ENCODE measurements around the gene THOC6. TPM values are rescaled to one million over a fixed set of nuclear protein-coding genes. Genes with fewer than 3 reads are reported as not detected.

The THOC6 gene
- 15.7 TPM for total RNA-seq

DNA sequence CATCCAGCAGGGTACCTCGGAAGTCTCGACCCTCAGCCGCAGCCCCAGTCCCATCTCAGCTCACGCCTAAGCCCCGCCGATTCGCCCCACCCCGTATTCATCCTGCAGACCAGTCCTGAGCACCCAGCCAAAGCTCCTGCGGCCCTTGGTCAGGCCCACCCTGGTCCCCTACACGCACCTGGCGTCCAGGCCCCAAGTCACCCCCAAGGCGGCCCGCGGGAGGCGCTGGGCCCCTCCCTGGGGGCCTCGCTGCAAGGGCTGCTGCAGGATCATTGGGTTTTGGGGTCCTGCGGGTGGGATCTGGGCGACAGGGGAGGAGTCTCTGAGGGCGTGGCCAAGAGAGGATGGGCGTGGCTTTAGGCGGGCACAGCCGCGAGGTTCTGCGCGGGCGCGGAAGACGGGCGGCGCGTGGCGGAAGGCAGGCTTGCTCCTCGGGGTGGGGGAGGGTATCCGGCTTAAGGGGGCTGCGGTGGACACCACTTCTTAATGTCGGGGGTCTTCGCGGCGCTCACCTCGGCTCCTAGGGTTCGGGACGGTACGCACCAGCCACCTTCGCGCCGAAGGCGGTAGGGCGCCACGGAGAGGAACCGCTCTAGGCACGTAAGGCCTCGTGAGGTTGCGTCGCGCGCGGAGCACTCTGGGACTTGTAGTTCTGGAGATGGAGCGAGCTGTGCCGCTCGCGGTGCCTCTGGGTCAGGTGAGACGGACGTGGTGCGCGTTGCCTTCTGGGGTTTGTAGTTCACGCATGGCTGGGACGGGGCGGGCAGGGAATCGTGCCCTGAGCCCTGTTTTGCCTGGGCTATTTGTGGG lies at the start of gene THOC6, which contains the start of gene HCFC1R1:
TSS of gene THOC6 (plus strand) at position 367 of the 810 bp plus-strand sequence. CDS start at position 659, 292 bp downstream.
TSS of gene HCFC1R1 (minus strand) at position 274 of the 810 bp plus-strand sequence. CDS start at position 273, 1 bp downstream.
- H3K4me3 ChIP-seq (ENCODE audit: low read length in 3 of 3), result peak within 1 kb of the TSS; percentile 85 to 96 (median 92)
- peaks cover 3 to 4% (median 4%) of the 10 kb centered on the region in 3 donors for H3K27me3 ChIP-seq (ENCODE audit: control insufficient read depth in 3 of 3, insufficient read depth in 3 of 3, low read length in 3 of 3)
- peak within 1 kb of the TSS; percentile 85 to 95 (median 89) for H3K9ac ChIP-seq (ENCODE audit: low read depth in 1 of 3, low read length in 3 of 3)
- H3K9me3 ChIP-seq (ENCODE audit: control insufficient read depth in 3 of 3, low read length in 3 of 3), result no peaks in the 10 kb centered on the region
- peak within 1 kb of the TSS; percentile 97 for H3K27ac ChIP-seq (ENCODE audit: low read depth, low read length)
- peaks cover 14 to 23% (median 19%) of the 10 kb centered on the region in 3 donors for H3K36me3 ChIP-seq (ENCODE audit: control insufficient read depth in 3 of 3, insufficient read depth in 3 of 3, low read length in 3 of 3)
- H3K4me1 ChIP-seq (ENCODE audit: control insufficient read depth in 3 of 3, insufficient read depth in 3 of 3, low read length in 3 of 3), result peaks cover 36 to 48% (median 38%) of the 10 kb centered on the region in 3 donors

DNA sequence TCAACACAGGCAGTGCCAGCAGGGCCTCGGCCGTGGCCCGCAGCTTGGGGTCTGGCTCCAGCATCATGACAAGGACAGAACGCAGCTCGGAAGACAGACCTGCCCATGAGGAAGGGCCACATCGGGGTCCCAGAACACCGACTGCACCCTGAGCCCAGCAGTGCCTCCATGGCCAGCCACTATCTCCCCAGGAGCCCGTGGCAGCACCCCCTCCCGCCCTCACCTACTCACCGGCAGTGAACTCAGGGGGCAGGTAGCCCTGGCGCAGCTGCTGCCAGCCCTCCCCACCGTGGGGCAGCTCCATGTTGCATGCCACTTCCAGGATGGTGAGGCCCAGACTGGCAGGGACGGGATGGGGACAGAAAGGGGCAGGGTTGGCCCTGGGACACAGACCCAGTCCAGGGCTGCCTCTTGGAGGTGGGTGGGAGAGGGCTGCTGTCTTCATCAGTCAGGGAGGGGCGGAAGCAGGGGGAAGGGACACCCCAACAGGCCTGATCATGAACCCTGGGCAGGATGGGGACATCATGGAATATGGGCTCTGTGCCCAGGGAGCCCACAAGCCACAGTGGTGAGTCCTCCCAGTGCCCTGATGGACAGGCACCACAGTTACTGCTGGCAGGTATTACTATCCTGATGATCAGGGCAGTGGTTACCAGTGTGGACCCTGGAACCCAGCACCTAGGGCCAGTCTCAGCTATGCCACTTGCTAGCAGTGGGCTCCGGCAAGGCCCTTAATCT lies 49.3 kb upstream of the THOC6 start:
- H3K27ac ChIP-seq (ENCODE audit: low read depth, low read length), result no peak overlapping the region
- no peak overlapping the region for H3K9ac ChIP-seq (ENCODE audit: low read depth in 1 of 3, low read length in 3 of 3)
- no peaks in the 10 kb centered on the region for H3K9me3 ChIP-seq (ENCODE audit: control insufficient read depth in 3 of 3, low read length in 3 of 3)
- peaks cover 2 to 6% (median 3%) of the 10 kb centered on the region in 3 donors for H3K27me3 ChIP-seq (ENCODE audit: control insufficient read depth in 3 of 3, insufficient read depth in 3 of 3, low read length in 3 of 3)
- no peak overlapping the region for H3K4me3 ChIP-seq (ENCODE audit: low read length in 3 of 3)
- H3K36me3 ChIP-seq (ENCODE audit: control insufficient read depth in 3 of 3, insufficient read depth in 3 of 3, low read length in 3 of 3), result peaks cover 0 to 7% (median 4%) of the 10 kb centered on the region in 3 donors
- peaks cover 15 to 39% (median 28%) of the 10 kb centered on the region in 3 donors for H3K4me1 ChIP-seq (ENCODE audit: control insufficient read depth in 3 of 3, insufficient read depth in 3 of 3, low read length in 3 of 3)

- peaks cover 14 to 38% (median 26%) of the 10 kb centered on the region in 3 donors for H3K4me1 ChIP-seq (ENCODE audit: control insufficient read depth in 3 of 3, insufficient read depth in 3 of 3, low read length in 3 of 3)
- no peak overlapping the region for H3K9ac ChIP-seq (ENCODE audit: low read depth in 1 of 3, low read length in 3 of 3)
- H3K27me3 ChIP-seq (ENCODE audit: control insufficient read depth in 3 of 3, insufficient read depth in 3 of 3, low read length in 3 of 3), result peaks cover 5 to 10% (median 7%) of the 10 kb centered on the region in 3 donors
- H3K36me3 ChIP-seq (ENCODE audit: control insufficient read depth in 3 of 3, insufficient read depth in 3 of 3, low read length in 3 of 3), result peaks cover 0 to 7% (median 4%) of the 10 kb centered on the region in 3 donors
- H3K9me3 ChIP-seq (ENCODE audit: control insufficient read depth in 3 of 3, low read length in 3 of 3), result no peaks in the 10 kb centered on the region
- no peak overlapping the region for H3K4me3 ChIP-seq (ENCODE audit: low read length in 3 of 3)
- no peak overlapping the region for H3K27ac ChIP-seq (ENCODE audit: low read depth, low read length)
These were observed 48.6 kb upstream of the THOC6 start for GRCh38 chr16:2975161-2975795.

DNA sequence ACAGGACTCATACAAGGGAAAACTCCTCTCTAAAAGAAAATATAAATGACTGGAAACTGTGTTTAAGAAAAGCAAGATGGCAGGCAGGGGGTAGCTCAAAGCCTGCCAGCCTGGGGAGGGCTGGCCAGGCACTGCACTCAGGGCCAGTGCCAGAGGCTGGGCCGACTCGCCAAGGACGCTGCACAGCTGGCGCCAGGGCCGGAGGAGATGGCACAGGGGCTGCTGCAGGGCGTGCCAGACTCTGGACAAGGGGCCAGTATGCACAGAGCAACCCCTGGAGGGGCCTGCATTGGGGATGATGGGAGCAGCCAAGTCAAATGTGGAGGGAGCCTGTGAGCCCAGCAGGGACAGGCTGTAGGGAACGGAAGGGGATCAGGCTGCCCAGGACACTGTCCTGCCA lies 47.6 kb upstream of the THOC6 start:
- peaks cover 12 to 34% (median 20%) of the 10 kb centered on the region in 3 donors for H3K4me1 ChIP-seq (ENCODE audit: control insufficient read depth in 3 of 3, insufficient read depth in 3 of 3, low read length in 3 of 3)
- H3K27me3 ChIP-seq (ENCODE audit: control insufficient read depth in 3 of 3, insufficient read depth in 3 of 3, low read length in 3 of 3), result peaks cover 5 to 10% (median 7%) of the 10 kb centered on the region in 3 donors
- no peak overlapping the region for H3K9ac ChIP-seq (ENCODE audit: low read depth in 1 of 3, low read length in 3 of 3)
- H3K9me3 ChIP-seq (ENCODE audit: control insufficient read depth in 3 of 3, low read length in 3 of 3), result no peaks in the 10 kb centered on the region
- H3K27ac ChIP-seq (ENCODE audit: low read depth, low read length), result no peak overlapping the region
- H3K36me3 ChIP-seq (ENCODE audit: control insufficient read depth in 3 of 3, insufficient read depth in 3 of 3, low read length in 3 of 3), result peaks cover 0 to 7% (median 4%) of the 10 kb centered on the region in 3 donors
- no peak overlapping the region for H3K4me3 ChIP-seq (ENCODE audit: low read length in 3 of 3)

- H3K36me3 ChIP-seq (ENCODE audit: control insufficient read depth in 3 of 3, insufficient read depth in 3 of 3, low read length in 3 of 3), result peaks cover 0 to 7% (median 4%) of the 10 kb centered on the region in 3 donors
- H3K9me3 ChIP-seq (ENCODE audit: control insufficient read depth in 3 of 3, low read length in 3 of 3), result no peaks in the 10 kb centered on the region
- no peak overlapping the region for H3K27ac ChIP-seq (ENCODE audit: low read depth, low read length)
- H3K27me3 ChIP-seq (ENCODE audit: control insufficient read depth in 3 of 3, insufficient read depth in 3 of 3, low read length in 3 of 3), result peaks cover 5 to 10% (median 7%) of the 10 kb centered on the region in 3 donors
- H3K4me3 ChIP-seq (ENCODE audit: low read length in 3 of 3), result no peak overlapping the region
- H3K9ac ChIP-seq (ENCODE audit: low read depth in 1 of 3, low read length in 3 of 3), result no peak overlapping the region
- peaks cover 12 to 29% (median 19%) of the 10 kb centered on the region in 3 donors for H3K4me1 ChIP-seq (ENCODE audit: control insufficient read depth in 3 of 3, insufficient read depth in 3 of 3, low read length in 3 of 3)
These were observed 47.2 kb upstream of the THOC6 start for GRCh38 chr16:2976673-2977072.

GRCh38 chr16:2977440-2977839 lies 46.4 kb upstream of the THOC6 start:
- Histone ChIP-seq H3K4me1 (ENCODE audit: control insufficient read depth in 3 of 3, insufficient read depth in 3 of 3, low read length in 3 of 3) (peaks cover 12 to 26% (median 14%) of the 10 kb centered on the region in 3 donors), H3K9ac (ENCODE audit: low read depth in 1 of 3, low read length in 3 of 3) (no peak overlapping the region), H3K9me3 (ENCODE audit: control insufficient read depth in 3 of 3, low read length in 3 of 3) (no peaks in the 10 kb centered on the region), H3K27ac (ENCODE audit: low read depth, low read length) (no peak overlapping the region), H3K4me3 (ENCODE audit: low read length in 3 of 3) (no peak overlapping the region), H3K27me3 (ENCODE audit: control insufficient read depth in 3 of 3, insufficient read depth in 3 of 3, low read length in 3 of 3) (peaks cover 5 to 10% (median 7%) of the 10 kb centered on the region in 3 donors), H3K36me3 (ENCODE audit: control insufficient read depth in 3 of 3, insufficient read depth in 3 of 3, low read length in 3 of 3) (peaks cover 0 to under 1% (median 0%) of the 10 kb centered on the region in 3 donors)

GRCh38 chr16:2979669-2980226 lies 44.1 kb upstream of the THOC6 start:
- peaks cover 5 to 10% (median 7%) of the 10 kb centered on the region in 3 donors for H3K27me3 ChIP-seq (ENCODE audit: control insufficient read depth in 3 of 3, insufficient read depth in 3 of 3, low read length in 3 of 3)
- no peaks in the 10 kb centered on the region for H3K9me3 ChIP-seq (ENCODE audit: control insufficient read depth in 3 of 3, low read length in 3 of 3)
- H3K4me1 ChIP-seq (ENCODE audit: control insufficient read depth in 3 of 3, insufficient read depth in 3 of 3, low read length in 3 of 3), result peaks cover 10 to 25% (median 14%) of the 10 kb centered on the region in 3 donors
- no peak overlapping the region for H3K9ac ChIP-seq (ENCODE audit: low read depth in 1 of 3, low read length in 3 of 3)
- H3K36me3 ChIP-seq (ENCODE audit: control insufficient read depth in 3 of 3, insufficient read depth in 3 of 3, low read length in 3 of 3), result no peaks in the 10 kb centered on the region
- H3K4me3 ChIP-seq (ENCODE audit: low read length in 3 of 3), result peak overlapping the region in 2 of 3 donors; percentile 68 to 98
- H3K27ac ChIP-seq (ENCODE audit: low read depth, low read length), result no peak overlapping the region

DNA sequence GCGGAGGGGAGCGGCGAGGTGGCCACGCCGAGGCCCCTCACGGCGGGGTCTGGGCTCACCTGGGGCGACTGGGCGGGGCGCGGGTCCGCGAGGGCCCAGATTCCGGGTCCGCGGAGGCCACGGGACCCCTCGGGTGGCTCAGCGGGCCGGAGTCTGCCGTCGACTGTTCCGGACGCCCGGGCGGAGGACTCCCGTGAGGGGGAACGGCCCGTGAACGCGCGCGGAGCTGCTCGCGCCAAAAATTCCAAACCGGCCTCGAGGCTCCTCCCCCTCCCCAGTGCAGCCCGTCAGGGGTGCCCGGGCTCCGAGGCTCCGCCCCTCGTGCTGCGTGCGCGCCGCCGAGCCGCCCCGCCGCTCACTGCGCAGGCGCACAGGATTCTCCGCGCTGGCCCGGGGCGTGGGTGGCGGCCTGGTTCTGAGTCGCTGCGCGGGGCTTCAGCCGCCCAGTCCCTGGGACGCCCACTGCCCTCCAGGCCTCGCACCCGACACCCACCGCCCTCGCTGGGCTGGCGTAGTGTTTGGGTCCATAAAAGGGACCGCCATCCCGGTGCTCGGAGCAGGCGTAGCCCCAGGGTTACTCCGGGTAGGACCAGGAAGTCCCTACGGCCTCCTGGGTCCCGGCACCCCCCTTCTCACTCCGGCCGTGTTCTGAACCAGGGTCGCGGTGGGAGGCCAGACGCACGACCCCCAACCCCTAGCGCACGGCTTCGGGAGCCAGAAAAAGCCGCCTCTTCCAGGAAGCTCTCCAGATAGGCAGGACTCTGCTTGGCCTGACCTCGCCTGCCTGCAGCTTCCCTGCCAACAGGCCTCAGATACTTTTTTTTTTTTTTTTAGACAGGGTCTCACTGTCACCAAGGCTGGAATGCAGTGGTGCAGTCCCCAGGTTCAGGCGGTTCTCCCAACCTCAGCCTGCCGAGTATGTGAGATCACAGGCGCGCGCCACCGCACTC lies 43.3 kb upstream of the THOC6 start, which contains the start of gene PKMYT1:
TSS of gene PKMYT1 (minus strand) at position 220 of the 950 bp plus-strand sequence. CDS start 789 bp downstream, outside the sequence.
- H3K36me3 ChIP-seq (ENCODE audit: control insufficient read depth in 3 of 3, insufficient read depth in 3 of 3, low read length in 3 of 3), result no peaks in the 10 kb centered on the region
- peak within 1 kb of the TSS; percentile 90 to 97 (median 95) for H3K9ac ChIP-seq (ENCODE audit: low read depth in 1 of 3, low read length in 3 of 3)
- peaks cover 5 to 10% (median 7%) of the 10 kb centered on the region in 3 donors for H3K27me3 ChIP-seq (ENCODE audit: control insufficient read depth in 3 of 3, insufficient read depth in 3 of 3, low read length in 3 of 3)
- H3K4me1 ChIP-seq (ENCODE audit: control insufficient read depth in 3 of 3, insufficient read depth in 3 of 3, low read length in 3 of 3), result peaks cover 16 to 31% (median 22%) of the 10 kb centered on the region in 3 donors
- peak within 1 kb of the TSS; percentile 71 for H3K27ac ChIP-seq (ENCODE audit: low read depth, low read length)
- H3K9me3 ChIP-seq (ENCODE audit: control insufficient read depth in 3 of 3, low read length in 3 of 3), result no peaks in the 10 kb centered on the region
- H3K4me3 ChIP-seq (ENCODE audit: low read length in 3 of 3), result peak within 1 kb of the TSS; percentile 82 to 98 (median 93)
